Left forelimb (tissue), 1 donor: ENCODE measurements around the gene PNLIPRP3.

ENCODE experiments used
- DNase-seq: peaks from one replicate; pipeline ENCODE4 v3.0.0-alpha.2; 2018; ENCODE audit warnings: low spot score

The PNLIPRP3 gene

GRCh38 chr10:116451711-116452337 lies 24.2 kb downstream of the PNLIPRP3 start:
- DNase-seq: no peak

GRCh38 chr10:116452338-116452720 lies 24.7 kb downstream of the PNLIPRP3 start:
- no peak for DNase-seq

- no peak for DNase-seq
Observed at GRCh38 chr10:116457488-116457887, 29.8 kb downstream of the PNLIPRP3 start.

- no peak for DNase-seq
Observed at GRCh38 chr10:116460219-116460618, 32.6 kb downstream of the PNLIPRP3 start.

GRCh38 chr10:116461680-116462079 lies 34.0 kb downstream of the PNLIPRP3 start:
- DNase-seq: no peak

GRCh38 chr10:116464257-116464656 lies 36.6 kb downstream of the PNLIPRP3 start:
- DNase-seq: no peak

GRCh38 chr10:116465546-116465945 lies 37.9 kb downstream of the PNLIPRP3 start:
- no peak for DNase-seq

GRCh38 chr10:116466715-116467422 lies 39.2 kb downstream of the PNLIPRP3 start:
- no peak for DNase-seq

GRCh38 chr10:116469437-116469836 lies 41.8 kb downstream of the PNLIPRP3 start:
- no peak for DNase-seq

GRCh38 chr10:116470071-116470470 lies 42.4 kb downstream of the PNLIPRP3 start:
- no peak for DNase-seq

GRCh38 chr10:116470768-116471415 lies 43.2 kb downstream of the PNLIPRP3 start:
- no peak for DNase-seq

- no peak for DNase-seq
Observed at GRCh38 chr10:116472891-116473290, 45.2 kb downstream of the PNLIPRP3 start.

- DNase-seq: no peak
Observed at GRCh38 chr10:116475866-116476265, 48.2 kb downstream of the PNLIPRP3 start.

GRCh38 chr10:116476461-116476860 lies 48.8 kb downstream of the PNLIPRP3 start:
- no peak for DNase-seq

GRCh38 chr10:116477986-116478664 lies 50.5 kb downstream of the PNLIPRP3 start:
- DNase-seq: no peak

- DNase-seq: no peak
Observed at GRCh38 chr10:116486770-116487448, 59.3 kb downstream of the PNLIPRP3 start.

- no peak for DNase-seq
Observed at GRCh38 chr10:116487522-116488430, 60.1 kb downstream of the PNLIPRP3 start.

GRCh38 chr10:116489460-116489859 lies 61.8 kb downstream of the PNLIPRP3 start:
- no peak for DNase-seq

GRCh38 chr10:116490028-116490662 lies 62.5 kb downstream of the PNLIPRP3 start:
- DNase-seq: no peak

GRCh38 chr10:116504786-116505185 lies 77.1 kb downstream of the PNLIPRP3 start:
- DNase-seq: no peak

GRCh38 chr10:116510565-116510964 lies 82.9 kb downstream of the PNLIPRP3 start:
- DNase-seq: no peak
